ENCODE data around the gene IPO13. TPM values are rescaled to one million over a fixed set of nuclear protein-coding genes. Genes with fewer than 3 reads are reported as not detected.

The IPO13 gene
- total and polyA plus RNA-seq, 10 of the 15 experiments (the other 5 are each of a cell fraction or from before 2014, with no cell fraction given): 7.1 to 26.6 (median 15.9) TPM

DNA sequence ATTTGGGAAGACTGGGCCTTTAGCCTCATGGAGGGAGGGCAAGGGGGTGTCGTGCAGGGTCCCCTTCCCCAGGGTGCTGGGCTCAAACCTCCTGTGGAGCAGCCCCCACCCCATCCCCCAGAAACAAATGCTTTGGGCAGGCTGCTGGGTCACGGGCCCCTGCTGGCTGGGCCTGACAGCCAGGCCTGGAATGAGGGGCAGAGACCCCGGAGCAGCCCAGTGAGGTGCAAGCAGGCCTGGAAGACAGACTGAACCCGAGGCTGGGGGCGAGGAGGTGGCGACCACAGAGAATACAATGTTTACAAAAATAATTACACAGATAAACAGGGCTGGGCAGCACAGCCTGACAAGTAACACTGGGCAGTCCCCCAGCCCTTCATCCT lies 50.0 kb downstream of the IPO13 start (continued):
- no peak for TF ChIP-seq CHD1 (IDR thresholded peaks at IDR 0.05; ENCODE audit: low read depth, low read length)
- TF ChIP-seq POLR2AphosphoS2 (IDR thresholded peaks at IDR 0.05; ENCODE audit: low read depth, low read length): no peak
- no peak for TF ChIP-seq PML (IDR thresholded peaks at IDR 0.05; ENCODE audit: low read length)
- TF ChIP-seq, protein P1, sequence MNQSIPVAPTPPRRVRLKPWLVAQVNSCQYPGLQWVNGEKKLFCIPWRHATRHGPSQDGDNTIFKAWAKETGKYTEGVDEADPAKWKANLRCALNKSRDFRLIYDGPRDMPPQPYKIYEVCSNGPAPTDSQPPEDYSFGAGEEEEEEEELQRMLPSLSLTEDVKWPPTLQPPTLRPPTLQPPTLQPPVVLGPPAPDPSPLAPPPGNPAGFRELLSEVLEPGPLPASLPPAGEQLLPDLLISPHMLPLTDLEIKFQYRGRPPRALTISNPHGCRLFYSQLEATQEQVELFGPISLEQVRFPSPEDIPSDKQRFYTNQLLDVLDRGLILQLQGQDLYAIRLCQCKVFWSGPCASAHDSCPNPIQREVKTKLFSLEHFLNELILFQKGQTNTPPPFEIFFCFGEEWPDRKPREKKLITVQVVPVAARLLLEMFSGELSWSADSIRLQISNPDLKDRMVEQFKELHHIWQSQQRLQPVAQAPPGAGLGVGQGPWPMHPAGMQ (IDR thresholded peaks at IDR 0.05; ENCODE audit: borderline replicate concordance): no peak
- no peak for TF ChIP-seq SIX5 (IDR thresholded peaks at IDR 0.05; ENCODE audit: low read depth, low read length, severe bottlenecking)

DNA sequence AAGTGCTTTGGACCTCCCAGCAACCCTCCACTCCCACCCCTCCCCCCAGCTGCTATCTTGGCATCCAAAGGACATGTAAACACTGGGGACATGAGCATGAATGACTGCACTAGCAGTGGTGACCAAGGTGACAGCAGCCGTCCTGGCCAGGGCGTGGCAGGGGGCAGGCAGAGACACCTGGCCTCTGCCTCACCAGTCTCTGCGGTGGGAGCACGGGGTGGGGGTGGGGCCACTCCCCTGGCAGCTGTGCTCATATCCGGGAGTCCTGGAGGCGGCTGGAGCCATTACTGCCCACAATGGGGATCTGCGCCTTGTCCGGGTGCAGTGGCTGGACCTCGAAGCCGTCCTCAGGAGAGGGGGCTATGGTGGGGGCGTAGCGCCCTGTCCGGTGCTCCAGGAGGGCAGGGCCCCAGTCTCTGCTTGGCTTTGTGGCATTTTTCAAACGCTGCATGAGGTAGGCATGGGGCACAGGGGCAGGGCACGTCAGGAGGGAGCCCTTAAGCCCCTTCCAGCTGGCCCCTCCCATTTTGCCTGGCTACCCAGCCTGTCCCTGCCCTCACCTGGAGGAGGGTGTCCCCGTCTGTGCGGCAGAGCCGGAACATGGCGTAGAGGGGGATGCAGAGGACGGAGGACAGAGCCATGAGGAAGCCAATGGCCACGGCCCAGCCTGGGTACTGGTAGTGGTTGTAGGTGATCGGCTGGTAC lies 50.7 kb downstream of the IPO13 start:
- intact Hi-C loops (cut with micrococcal nuclease; ENCODE audit: unreplicated experiment) (no loop called here), in situ Hi-C loops (cut with MboI) (no loop called here)
- Histone ChIP-seq H3K36me3 (ENCODE audit: control insufficient read depth in 2 of 2, insufficient read depth in 2 of 2, low read length in 1 of 2) (no peaks in the 10 kb centered on the region), H3K27ac (ENCODE audit: control insufficient read depth, insufficient read depth) (no peak overlapping the region), H3K4me3 (no peak overlapping the region), H3K4me2 (ENCODE audit: control insufficient read depth, insufficient read depth) (no peak overlapping the region), H2AFZ (ENCODE audit: control insufficient read depth, low read depth, low read length) (no peak overlapping the region), H3K9ac (ENCODE audit: control insufficient read depth, insufficient read depth, low read length) (no peak overlapping the region), H3K9me3 (replicated peaks; ENCODE audit: control insufficient read depth, insufficient read depth, low read length) (no peaks in the 10 kb centered on the region), H4K20me1 (ENCODE audit: control insufficient read depth, insufficient read depth) (no peaks in the 10 kb centered on the region), H3K79me2 (ENCODE audit: control insufficient read depth, insufficient read depth, low read length) (no peaks in the 10 kb centered on the region), H3K27me3 (replicated peaks in 1 of 2; ENCODE audit: control insufficient read depth in 2 of 2, insufficient read depth in 2 of 2, low read length in 1 of 2) (no peaks in the 10 kb centered on the region), H3K4me1 (ENCODE audit: control insufficient read depth, insufficient read depth, low read length) (peaks cover 7% of the 10 kb centered on the region)
- no TSS peak for BruUV-seq (replicated peaks)
- WGBS (ENCODE audit: insufficient coverage, insufficient replicate concordance, low lambda C conversion rate, missing lambda C conversion rate): 75% methylated on average over 22 of the region's 22 CpGs
- FAIRE-seq: no peak
- ChIA-PET SMC1A (ENCODE audit: uncharacterized antibody, unreplicated experiment) (no interaction called here), CTCF (no interaction called here), POLR2A (no interaction called here), RAD21 (ENCODE audit: unreplicated experiment) (no interaction called here)
- no peak for ATAC-seq
- no peak for DNase-seq (ENCODE audit: low read depth, low spot score)
- no peak for TF ChIP-seq HDAC6 (IDR thresholded peaks at IDR 0.05; ENCODE audit: unreplicated experiment)
- no peak for TF ChIP-seq SMAD1 (IDR thresholded peaks at IDR 0.05; ENCODE audit: low read depth, partially characterized antibody)
- TF ChIP-seq NFYB (IDR thresholded peaks at IDR 0.05; ENCODE audit: insufficient read depth, low read depth, low read length): no peak
- TF ChIP-seq, protein P2, sequence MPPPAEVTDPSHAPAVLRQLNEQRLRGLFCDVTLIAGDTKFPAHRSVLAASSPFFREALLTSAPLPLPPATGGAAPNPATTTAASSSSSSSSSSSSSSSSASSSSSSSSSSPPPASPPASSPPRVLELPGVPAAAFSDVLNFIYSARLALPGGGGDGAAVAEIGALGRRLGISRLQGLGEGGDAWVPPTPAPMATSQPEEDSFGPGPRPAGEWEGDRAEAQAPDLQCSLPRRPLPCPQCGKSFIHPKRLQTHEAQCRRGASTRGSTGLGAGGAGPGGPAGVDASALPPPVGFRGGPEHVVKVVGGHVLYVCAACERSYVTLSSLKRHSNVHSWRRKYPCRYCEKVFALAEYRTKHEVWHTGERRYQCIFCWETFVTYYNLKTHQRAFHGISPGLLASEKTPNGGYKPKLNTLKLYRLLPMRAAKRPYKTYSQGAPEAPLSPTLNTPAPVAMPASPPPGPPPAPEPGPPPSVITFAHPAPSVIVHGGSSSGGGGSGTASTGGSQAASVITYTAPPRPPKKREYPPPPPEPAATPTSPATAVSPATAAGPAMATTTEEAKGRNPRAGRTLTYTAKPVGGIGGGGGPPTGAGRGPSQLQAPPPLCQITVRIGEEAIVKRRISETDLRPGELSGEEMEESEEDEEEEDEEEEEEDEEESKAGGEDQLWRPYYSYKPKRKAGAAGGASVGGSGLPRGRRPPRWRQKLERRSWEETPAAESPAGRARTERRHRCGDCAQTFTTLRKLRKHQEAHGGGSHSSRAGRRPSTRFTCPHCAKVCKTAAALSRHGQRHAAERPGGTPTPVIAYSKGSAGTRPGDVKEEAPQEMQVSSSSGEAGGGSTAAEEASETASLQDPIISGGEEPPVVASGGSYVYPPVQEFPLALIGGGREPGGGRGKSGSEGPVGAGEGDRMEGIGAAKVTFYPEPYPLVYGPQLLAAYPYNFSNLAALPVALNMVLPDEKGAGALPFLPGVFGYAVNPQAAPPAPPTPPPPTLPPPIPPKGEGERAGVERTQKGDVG (CRISPR knock-in tag; IDR thresholded peaks at IDR 0.05): no peak
- TF ChIP-seq CREM (IDR thresholded peaks at IDR 0.05; ENCODE audit: low read depth): no peak
- no peak for TF ChIP-seq BRCA1 (IDR thresholded peaks at IDR 0.05; ENCODE audit: low read depth, low read length)
- TF ChIP-seq, protein P3, sequence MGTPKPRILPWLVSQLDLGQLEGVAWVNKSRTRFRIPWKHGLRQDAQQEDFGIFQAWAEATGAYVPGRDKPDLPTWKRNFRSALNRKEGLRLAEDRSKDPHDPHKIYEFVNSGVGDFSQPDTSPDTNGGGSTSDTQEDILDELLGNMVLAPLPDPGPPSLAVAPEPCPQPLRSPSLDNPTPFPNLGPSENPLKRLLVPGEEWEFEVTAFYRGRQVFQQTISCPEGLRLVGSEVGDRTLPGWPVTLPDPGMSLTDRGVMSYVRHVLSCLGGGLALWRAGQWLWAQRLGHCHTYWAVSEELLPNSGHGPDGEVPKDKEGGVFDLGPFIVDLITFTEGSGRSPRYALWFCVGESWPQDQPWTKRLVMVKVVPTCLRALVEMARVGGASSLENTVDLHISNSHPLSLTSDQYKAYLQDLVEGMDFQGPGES (IDR thresholded peaks at IDR 0.05): no peak
- TF ChIP-seq, protein P4, sequence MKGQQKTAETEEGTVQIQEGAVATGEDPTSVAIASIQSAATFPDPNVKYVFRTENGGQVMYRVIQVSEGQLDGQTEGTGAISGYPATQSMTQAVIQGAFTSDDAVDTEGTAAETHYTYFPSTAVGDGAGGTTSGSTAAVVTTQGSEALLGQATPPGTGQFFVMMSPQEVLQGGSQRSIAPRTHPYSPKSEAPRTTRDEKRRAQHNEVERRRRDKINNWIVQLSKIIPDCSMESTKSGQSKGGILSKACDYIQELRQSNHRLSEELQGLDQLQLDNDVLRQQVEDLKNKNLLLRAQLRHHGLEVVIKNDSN (IDR thresholded peaks at IDR 0.05; ENCODE audit: borderline replicate concordance, extremely low read length, insufficient read depth, low read depth, low read length): no peak
- TF ChIP-seq SMAD5 (IDR thresholded peaks at IDR 0.05; ENCODE audit: low read depth): no peak

Data from GM12878 (cell line).